ENCODE results near the gene ADAM12.

ADAM12 gene

DNA sequence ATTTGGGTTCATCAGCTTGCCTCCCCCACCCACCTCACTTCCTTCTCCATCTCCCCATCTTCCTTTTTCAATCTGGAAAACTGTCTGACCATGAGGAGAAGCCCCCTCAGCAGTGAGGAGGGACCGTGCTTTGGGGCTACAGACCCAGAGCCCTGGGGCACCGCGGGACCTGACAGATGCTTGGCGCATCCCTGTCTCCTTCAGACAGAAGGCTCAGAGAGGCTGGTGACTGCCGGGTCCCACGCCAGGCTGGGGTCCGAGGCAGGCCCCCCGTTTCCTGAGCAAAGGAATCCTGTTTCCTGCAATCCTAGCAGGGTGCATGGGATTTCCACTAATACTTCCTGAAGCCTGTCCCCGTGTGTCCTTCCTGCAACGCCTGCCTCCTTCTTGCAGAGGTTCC is 344.9 kb downstream of the ADAM12 start:
- TF ChIP-seq POLR2A (IDR thresholded peaks at IDR 0.05; ENCODE audit: low read depth, low read length): no peak
- no peak for FAIRE-seq
- DNase-seq (ENCODE audit: insufficient read length, low spot score): no peak

DNA sequence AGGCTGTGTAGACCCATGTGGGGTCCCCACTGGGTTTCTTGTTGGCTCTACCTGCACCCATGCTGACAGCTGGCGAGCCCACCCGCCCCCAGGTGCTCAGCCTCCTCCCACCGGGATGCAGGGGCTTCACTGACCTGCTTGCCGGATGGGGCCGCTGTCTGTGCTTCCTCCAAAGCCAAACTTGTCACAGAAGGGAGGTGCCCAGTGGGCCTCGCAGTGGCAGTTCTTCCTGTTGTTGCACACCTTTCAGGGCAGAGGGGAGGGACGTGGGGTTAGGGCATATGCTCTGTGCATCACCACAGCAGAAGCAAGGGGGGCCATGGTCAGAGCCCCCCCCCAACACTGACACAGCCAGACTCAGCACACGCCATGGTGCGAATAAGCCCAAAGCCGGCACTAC is 345.4 kb downstream of the ADAM12 start:
- TF ChIP-seq POLR2A (IDR thresholded peaks at IDR 0.05; ENCODE audit: low read depth, low read length): no peak
- no peak for FAIRE-seq
- DNase-seq (ENCODE audit: insufficient read length, low spot score): no peak

DNA sequence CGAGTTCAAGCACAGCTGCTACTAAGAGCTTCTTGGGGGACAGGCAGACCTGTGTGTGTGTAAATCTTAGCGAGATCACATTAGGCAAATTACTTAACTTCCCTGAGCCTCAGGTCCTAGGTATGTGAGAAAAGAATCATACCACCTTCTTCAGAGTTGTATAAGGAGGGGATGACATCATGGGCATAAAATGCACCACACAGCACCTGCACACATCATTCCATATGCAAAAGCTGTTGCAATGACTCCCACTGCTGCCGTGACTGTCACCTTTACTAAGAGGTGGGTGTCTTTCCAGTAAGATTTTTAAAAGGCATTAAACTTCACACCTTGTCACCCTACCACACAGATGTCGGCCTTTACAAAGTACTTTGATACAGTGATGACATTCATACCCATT is 345.9 kb downstream of the ADAM12 start:
- TF ChIP-seq POLR2A (IDR thresholded peaks at IDR 0.05; ENCODE audit: low read depth, low read length): no peak
- no peak for FAIRE-seq
- DNase-seq (ENCODE audit: insufficient read length, low spot score): no peak

DNA sequence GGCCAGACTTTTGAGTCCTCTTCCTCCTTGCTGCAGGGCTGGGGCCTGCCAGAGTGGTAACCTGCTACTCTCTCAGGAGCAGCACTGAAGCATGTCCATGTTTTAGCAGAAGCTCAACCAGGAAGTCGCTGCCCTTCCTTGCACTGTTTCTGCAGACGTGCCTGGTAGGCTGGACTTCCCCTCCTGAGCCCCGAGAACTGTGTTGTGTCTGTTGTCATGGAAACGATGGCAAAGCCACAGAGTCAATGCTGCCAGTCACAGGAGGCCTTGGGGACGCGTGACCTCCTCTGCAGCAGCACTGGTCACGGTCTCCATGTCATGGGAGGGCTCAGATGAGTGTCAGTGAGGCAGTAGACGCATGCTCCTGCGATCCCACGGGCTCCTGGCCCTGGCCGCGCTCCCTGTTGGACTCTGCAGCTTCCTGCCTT is 346.5 kb downstream of the ADAM12 start:
- no peak for TF ChIP-seq POLR2A (IDR thresholded peaks at IDR 0.05; ENCODE audit: low read depth, low read length)
- FAIRE-seq (no peak), DNase-seq (ENCODE audit: insufficient read length, low spot score) (no peak)

DNA sequence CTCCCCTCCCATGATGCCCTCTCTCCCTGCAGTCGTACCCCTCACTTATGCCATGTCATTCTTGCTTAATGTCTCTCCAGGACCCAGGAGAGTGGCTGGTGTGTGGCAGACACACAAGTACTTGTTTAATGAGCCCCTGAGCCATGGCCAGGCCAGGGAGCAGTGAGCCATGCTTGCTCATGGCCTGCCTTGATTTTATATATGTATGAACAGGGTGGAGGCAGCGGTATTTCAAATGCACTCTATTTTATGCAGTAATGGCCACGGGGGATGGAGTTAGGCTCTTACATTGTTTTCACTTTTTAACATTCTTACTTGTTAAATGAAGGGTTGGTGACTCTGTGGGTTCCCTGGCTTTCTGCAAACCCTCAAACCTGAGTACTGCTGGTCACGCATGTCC is 347.2 kb downstream of the ADAM12 start:
- DNase-seq (ENCODE audit: insufficient read length, low spot score) (no peak), FAIRE-seq (no peak)
- no peak for TF ChIP-seq POLR2A (IDR thresholded peaks at IDR 0.05; ENCODE audit: low read depth, low read length)

DNA sequence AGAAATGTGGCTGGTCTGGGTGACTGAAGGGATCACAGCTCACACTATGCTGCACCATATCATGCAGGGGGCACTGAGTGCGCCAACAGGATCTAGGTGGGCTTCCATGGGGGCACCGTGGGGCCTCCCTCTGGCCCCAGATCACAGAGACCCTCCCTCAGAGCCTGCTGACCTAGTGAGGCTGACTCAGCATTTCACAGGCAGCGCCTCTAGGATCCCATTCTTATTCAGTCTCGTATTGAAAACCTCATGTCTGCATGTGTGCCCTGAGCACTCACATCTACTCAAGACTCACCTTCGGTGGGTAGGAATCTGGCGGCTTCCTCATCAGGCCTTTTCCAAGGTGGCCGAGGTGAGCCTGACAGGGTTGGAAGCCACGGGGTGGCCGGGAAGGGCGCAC is 350.3 kb downstream of the ADAM12 start:
- no peak for DNase-seq (ENCODE audit: insufficient read length, low spot score)
- no peak for FAIRE-seq
- no peak for TF ChIP-seq POLR2A (IDR thresholded peaks at IDR 0.05; ENCODE audit: low read depth, low read length)

DNA sequence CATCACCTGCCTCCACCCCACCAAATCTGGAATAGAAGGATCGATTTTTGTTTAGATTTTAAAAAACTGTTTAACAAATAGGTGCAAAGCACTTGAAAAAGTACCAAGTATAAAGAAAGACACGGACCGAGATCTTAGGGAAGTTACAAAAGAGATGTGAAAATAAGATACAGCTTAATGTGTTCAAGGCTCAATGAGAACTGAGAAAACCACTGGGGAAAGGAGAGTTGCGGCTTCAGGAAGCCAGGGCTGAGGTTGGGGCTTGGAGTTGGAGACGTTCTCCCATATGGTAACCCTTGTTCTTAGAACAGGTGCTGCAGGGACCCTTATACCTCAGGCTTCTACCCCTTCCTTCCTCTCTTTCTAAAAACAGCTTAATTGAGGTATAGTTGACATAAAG is 351.8 kb downstream of the ADAM12 start:
- FAIRE-seq: no peak
- no peak for DNase-seq (ENCODE audit: insufficient read length, low spot score)
- TF ChIP-seq POLR2A (IDR thresholded peaks at IDR 0.05; ENCODE audit: low read depth, low read length): no peak

DNA sequence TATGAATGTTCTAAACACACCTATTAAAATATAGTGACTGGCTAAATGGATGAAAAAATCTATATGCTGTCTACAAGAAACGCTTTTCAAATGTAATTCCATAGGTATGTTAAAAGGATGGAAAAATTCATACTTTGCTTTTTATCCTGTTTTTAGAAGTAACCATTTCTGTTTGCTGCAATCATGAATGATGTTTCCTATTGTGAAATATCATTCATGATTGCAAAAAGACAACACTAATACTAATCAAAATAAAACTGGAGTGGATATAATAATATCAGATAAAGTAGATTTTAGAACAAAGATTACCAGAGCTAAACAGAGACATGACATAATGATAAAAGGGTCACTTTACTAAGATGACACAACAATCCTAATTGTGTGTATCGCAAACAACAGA is 353.7 kb downstream of the ADAM12 start:
- FAIRE-seq (no peak), DNase-seq (ENCODE audit: insufficient read length, low spot score) (no peak)
- TF ChIP-seq POLR2A (IDR thresholded peaks at IDR 0.05; ENCODE audit: low read depth, low read length): no peak

DNA sequence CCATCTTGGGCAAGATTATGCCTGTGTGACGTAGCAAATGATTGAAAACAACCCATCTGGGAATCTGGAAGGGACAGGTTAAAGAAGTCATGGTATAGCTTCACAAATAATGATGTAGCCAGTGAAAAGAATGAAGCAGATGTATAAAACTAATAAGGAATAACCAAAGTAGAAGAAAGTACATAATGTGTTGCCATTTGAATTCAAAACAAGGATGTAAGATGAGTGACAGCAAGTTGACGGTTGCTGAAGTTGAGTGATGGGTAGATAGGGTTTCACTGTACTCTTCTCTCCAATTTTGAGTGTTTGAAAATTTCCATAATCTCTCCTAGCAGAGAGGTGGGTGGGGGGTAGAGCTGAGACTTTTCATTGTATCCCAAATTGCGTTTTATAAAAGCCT is 358.3 kb downstream of the ADAM12 start:
- DNase-seq (ENCODE audit: insufficient read length, low spot score) (no peak), FAIRE-seq (no peak)
- no peak for TF ChIP-seq POLR2A (IDR thresholded peaks at IDR 0.05; ENCODE audit: low read depth, low read length)

DNA sequence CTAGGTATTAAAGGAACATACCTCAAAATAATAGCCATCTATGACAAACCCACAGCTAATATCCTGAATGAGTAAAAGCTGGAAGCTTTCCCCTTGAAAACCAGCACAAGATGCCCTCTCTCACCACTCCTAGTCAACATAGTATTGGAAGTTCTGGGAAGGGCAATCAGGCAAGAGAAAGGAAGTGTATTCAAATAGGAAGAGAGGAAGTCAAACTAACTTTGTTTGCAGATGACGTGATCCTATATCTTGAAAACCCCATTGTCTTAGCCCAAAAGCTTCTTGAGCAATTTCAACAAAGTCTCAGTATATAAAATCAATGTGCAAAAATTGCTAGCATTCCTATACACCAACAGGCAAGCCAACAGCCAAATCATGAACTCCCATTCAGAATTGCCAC is 360.6 kb downstream of the ADAM12 start:
- no peak for DNase-seq (ENCODE audit: insufficient read length, low spot score)
- no peak for FAIRE-seq
- no peak for TF ChIP-seq POLR2A (IDR thresholded peaks at IDR 0.05; ENCODE audit: low read depth, low read length)

DNA sequence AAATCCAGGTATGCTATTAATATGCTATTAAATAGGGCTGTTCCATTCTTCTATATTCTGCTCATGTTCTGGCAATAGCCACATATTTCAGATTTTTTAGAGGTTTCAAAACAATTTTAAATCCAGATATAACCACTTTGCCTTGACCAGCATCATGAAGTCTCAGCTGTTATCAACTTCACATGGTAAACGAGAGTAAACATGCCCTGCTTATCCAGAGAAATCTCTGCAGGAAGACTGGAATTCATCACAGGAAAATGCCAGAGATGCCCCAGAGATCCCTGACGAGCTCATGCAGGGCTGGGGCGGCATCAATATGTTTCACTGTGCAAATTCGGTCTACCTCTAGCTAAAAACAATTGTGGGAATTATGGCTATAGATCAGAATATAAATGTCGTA is 365.4 kb downstream of the ADAM12 start:
- no peak for TF ChIP-seq POLR2A (IDR thresholded peaks at IDR 0.05; ENCODE audit: low read depth, low read length)
- FAIRE-seq (no peak), DNase-seq (ENCODE audit: insufficient read length, low spot score) (no peak)

DNA sequence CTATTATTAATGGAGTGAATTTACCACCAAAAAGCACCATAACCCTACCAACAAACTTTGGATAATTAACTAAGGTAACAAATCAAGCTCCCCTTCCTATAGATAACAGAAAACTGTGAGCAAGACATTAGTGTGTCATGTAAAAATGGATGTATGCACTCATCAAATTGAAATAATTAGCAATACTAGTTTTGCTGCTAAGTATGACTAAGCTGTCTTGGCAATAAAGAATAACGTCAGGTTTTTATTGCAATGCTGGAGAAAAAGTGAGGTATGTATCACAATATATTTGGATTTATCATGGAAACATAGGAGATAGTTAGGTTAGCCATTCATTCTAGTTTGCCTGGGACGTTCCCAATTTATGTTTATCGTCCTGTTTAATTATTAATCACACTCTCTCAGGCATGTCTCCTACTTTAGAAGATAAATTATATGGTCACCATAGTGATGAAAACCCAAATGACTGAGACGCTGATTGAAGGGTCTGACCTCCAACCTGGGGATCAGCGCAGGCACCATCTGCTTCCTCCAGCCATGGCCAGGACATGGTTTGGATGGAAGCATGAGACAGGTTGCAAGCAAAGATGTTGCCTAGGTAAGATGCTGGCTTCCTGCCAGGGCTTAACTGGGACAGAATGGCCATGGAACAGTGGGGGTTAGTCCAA is 366.3 kb downstream of the ADAM12 start:
- FAIRE-seq (no peak), DNase-seq (ENCODE audit: insufficient read length, low spot score) (no peak)
- TF ChIP-seq POLR2A (IDR thresholded peaks at IDR 0.05; ENCODE audit: low read depth, low read length): no peak

DNA sequence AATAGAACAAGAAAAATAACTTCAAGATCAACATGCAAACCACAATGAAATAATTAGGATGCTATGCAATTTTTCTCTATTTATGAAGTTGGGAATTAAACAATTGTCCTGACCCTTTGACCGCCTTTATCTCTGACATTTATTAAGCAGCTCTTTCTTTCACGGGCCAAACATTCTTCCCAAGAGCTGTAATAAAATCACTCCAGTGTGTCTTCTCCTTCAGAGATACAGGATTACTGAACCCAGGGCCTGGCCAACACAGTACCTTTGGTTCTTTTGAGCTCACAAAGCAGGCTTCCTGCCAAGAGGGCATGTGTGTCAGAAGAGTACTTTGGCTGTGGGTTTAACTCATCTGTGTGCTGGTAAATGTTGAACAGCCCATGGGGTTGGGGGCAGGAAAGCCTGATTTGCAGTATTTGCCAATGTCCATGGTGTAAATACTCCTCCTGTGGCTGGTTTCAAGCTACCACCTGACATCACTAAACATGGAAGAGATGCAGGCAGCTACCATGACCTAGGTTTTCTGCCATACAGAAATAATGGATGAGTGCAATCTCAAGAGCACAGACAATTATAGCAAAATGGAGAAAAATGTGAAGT is 370.2 kb downstream of the ADAM12 start:
- no peak for TF ChIP-seq POLR2A (IDR thresholded peaks at IDR 0.05; ENCODE audit: low read depth, low read length)
- FAIRE-seq (no peak), DNase-seq (ENCODE audit: insufficient read length, low spot score) (no peak)

DNA sequence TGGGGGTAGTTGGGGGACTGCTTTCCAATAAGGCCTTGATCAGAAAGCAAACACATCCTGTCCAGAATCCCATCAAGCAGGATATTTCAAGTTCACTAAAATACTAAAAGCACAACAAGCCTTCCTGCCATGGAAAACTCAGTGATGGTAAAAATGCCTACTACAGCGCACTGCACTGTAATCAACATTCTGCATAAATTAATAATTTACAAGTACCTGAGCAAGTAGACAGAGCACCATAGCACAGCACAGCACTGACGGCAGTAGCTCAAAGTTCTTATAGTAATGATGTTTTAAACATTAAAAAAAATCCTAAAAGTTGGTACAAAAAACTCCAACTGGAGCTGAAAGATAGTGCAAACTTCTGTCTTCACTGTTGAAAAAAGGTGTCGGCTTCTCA is 371.4 kb downstream of the ADAM12 start:
- DNase-seq (ENCODE audit: insufficient read length, low spot score) (no peak), FAIRE-seq (no peak)
- no peak for TF ChIP-seq POLR2A (IDR thresholded peaks at IDR 0.05; ENCODE audit: low read depth, low read length)

DNA sequence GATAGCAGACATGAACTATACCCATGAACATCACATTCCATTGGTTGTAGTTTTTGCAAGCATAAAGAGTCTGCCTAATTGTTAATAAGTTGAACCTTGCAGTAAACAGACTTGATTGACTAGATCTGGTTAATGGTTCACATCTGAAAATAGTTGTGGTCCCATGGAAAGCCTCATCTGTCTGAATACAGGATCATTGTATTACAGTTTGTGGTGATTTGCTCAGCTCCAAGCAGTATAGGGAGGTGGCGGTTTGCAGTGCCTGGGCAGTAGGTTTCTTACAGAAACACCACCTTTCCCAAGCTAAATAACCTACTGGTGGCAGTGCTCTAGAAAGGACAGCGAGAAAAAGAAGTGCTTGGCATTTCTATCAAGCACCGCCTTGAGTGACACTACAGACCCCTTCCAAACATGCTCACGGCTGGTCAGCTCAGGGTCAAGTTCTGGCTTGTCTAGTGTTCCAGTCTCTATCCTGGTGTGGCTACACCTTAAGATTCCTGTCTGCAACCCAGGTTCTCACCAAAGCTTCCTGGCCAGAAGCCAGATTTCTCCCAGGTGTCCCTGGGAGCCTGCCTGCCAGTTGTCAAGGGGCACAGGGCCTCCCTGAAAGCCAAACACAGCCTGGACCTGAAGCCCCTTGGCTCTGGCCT is 372.0 kb downstream of the ADAM12 start:
- DNase-seq (ENCODE audit: insufficient read length, low spot score): no peak
- no peak for FAIRE-seq
- no peak for TF ChIP-seq POLR2A (IDR thresholded peaks at IDR 0.05; ENCODE audit: low read depth, low read length)

All from H54 (cell line).